ENCODE results near the gene AJM1. TPM values are rescaled to one million over a fixed set of nuclear protein-coding genes. Genes with fewer than 3 reads are reported as not detected.

Gene AJM1
- total RNA-seq, 2 donors from 2014 or later = 11.5 to 17.1 TPM

DNA sequence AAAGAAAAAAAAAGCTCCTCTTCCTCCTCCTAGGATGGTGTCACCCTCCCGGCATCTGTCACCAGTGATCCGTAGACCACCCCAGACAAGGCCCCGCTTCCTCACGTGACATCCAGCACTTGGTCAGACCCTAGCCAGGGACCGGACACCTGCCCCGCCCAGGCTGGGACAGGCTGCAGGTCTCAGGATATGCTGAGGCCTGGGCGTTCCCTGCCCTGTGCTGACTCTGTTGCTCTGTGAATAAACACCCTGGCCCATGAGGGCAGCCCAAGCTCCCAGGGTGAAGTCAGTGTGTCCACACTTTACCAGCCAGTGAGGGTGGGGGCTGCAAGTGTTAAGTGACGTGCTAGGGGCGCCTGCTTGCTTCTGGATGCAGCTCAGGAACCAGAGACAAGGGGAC is 18.3 kb downstream of the AJM1 start:
- Histone ChIP-seq H3K36me3 (peaks cover 15% of the 10 kb centered on the region), H3K4me3 (no peak overlapping the region), H3K27ac (peak overlapping the region; percentile 97), H3K9ac (ENCODE audit: low read depth in 2 of 2, low read length in 2 of 2) (peak overlapping the region; percentile 37 to 53), H3K9me3 (no peaks in the 10 kb centered on the region), H3K4me1 (peaks cover 37% of the 10 kb centered on the region), H3K27me3 (no peaks in the 10 kb centered on the region)
- TF ChIP-seq, protein P1, sequence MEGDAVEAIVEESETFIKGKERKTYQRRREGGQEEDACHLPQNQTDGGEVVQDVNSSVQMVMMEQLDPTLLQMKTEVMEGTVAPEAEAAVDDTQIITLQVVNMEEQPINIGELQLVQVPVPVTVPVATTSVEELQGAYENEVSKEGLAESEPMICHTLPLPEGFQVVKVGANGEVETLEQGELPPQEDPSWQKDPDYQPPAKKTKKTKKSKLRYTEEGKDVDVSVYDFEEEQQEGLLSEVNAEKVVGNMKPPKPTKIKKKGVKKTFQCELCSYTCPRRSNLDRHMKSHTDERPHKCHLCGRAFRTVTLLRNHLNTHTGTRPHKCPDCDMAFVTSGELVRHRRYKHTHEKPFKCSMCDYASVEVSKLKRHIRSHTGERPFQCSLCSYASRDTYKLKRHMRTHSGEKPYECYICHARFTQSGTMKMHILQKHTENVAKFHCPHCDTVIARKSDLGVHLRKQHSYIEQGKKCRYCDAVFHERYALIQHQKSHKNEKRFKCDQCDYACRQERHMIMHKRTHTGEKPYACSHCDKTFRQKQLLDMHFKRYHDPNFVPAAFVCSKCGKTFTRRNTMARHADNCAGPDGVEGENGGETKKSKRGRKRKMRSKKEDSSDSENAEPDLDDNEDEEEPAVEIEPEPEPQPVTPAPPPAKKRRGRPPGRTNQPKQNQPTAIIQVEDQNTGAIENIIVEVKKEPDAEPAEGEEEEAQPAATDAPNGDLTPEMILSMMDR (IDR thresholded peaks at IDR 0.05) = no peak
- peak; percentile 58 for DNase-seq
- intact Hi-C loops (cut with DNase I) = no loop called here

DNA sequence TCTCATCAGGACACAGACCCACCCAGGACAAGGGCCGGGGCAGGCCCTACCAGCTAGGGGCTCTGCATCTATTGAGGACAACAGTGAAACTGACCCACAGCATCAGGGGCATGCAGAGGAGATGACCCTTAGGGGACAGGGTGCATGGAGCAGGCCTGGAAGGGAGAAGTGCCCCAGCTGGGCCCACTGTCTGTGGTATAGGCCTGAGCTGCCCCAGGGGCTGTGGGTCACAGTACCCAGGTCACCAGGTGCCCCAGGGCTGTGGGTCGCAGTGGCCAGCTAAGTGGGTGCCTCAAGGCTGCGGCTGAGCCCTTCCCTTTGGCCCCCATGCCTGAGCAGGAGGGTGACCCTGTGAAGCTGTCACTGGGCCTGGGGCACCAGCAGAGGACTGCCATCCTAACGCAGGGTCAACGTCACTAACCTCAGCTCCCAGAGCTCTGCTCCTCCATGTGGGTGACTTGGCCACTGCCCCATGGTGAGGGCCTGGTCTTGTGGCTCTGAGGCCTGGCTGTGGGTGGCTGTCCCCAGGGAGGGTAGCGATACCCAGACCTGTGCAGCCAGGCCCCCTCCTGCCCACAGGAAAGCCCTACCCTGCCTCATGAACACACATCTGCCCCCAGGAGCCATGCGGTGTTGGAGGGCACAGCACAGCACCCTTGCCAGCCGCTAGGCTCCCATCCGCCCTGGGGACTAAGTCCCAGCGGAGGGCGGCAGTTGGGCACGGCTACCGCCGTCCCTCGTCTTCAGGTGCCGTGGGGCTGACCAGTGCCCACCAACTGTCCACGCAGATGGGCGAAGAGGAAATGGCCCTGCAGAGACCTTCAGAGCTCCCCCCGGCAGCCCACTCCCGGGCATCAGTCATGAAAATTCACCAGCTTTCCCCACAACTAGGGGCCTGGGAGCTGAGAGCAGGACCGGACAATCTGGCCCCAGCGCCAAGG is 18.9 kb downstream of the AJM1 start:
- H3K9ac ChIP-seq (ENCODE audit: low read depth in 2 of 2, low read length in 2 of 2) = peak overlapping the region; percentile 37 to 53
- no peaks in the 10 kb centered on the region for H3K27me3 ChIP-seq
- H3K4me1 ChIP-seq = peaks cover 37% of the 10 kb centered on the region
- no peak overlapping the region for H3K4me3 ChIP-seq
- TF ChIP-seq, protein P1 (IDR thresholded peaks at IDR 0.05) = no peak
- intact Hi-C loops (cut with DNase I) = no loop called here
- peak; percentile 18 for DNase-seq
- no peaks in the 10 kb centered on the region for H3K9me3 ChIP-seq
- peak overlapping the region; percentile 97 for H3K27ac ChIP-seq
- H3K36me3 ChIP-seq = peaks cover 15% of the 10 kb centered on the region

DNA sequence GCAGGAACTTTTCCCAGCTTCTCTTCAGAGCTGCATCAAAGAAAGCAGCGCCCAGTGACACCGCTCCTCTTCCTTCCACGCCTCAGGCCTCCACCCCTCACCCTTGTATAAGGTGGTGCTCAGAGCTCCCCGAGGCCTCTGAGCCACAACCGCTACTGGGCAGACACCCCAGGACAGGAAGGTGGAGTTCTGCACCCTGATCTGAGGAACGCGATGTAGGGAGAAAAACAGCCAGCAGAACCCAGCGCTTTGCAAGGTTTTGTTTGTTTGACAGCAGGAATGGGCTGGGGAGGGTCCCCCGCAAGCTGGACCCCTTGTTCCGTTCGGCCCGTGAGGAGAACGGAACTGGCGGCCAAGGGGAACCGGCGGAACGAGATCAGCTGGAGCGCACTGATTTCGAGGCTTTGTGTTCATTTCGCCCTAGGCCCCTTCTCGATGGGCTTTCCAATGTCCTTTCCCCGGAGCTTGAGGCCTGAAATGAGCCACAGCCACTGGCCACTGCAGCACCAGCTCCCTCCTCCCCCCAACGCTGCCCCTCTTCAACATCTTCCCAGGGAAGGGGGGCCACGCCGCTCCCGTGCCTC is 19.7 kb downstream of the AJM1 start:
- no peak overlapping the region for H3K9ac ChIP-seq (ENCODE audit: low read depth in 2 of 2, low read length in 2 of 2)
- H3K27ac ChIP-seq = no peak overlapping the region
- H3K4me1 ChIP-seq = peaks cover 38% of the 10 kb centered on the region
- no peak overlapping the region for H3K4me3 ChIP-seq
- H3K36me3 ChIP-seq = peaks cover 15% of the 10 kb centered on the region
- H3K27me3 ChIP-seq = no peaks in the 10 kb centered on the region
- TF ChIP-seq, protein P1 (IDR thresholded peaks at IDR 0.05) = no peak
- intact Hi-C loops (cut with DNase I) = no loop called here
- no peaks in the 10 kb centered on the region for H3K9me3 ChIP-seq
- no peak for DNase-seq

DNA sequence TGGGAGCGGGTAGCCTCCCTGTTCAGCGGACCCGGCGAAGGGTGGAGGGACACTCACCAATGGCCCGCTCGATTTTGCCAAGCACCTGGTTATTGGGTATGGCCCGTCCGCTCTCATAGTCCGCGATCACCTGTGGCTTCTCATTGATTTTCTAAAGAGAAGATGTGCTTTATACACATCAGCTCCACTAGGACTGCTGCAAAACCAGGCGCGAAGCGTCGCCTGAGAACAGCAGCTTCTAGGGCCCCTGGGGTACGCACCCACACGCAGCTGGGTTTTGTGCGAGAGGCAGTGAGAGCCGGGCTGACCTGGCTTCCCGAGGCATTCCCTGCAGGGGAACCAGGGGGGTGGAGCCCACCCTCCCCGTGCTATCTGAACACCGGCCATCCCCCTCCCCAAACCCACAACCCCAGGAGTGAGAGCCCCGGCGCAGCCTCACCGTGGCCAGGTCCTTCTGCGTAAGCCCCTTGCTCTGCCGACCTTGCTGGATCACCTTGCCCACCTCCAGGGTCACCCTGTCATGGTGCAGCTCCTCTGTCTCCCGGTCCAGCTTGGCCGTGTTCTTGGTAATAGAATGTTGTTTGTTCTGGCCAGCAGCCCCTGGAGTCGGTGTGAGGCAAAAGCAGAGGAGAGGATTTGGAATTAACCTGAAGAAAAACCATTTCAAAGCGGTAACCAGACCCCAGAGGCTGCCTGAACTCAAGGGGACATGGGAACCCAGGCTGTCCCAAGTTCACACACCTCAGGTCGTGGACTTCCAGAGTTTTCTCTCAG is 20.8 kb downstream of the AJM1 start:
- no peak overlapping the region for H3K4me3 ChIP-seq
- H3K4me1 ChIP-seq = peaks cover 34% of the 10 kb centered on the region
- peaks cover 15% of the 10 kb centered on the region for H3K36me3 ChIP-seq

More for the DNA sequence above, 20.8 kb downstream of the AJM1 start:
- Histone ChIP-seq H3K9me3 (no peaks in the 10 kb centered on the region), H3K27me3 (no peaks in the 10 kb centered on the region), H3K9ac (ENCODE audit: low read depth in 2 of 2, low read length in 2 of 2) (no peak overlapping the region), H3K27ac (no peak overlapping the region)
- TF ChIP-seq, protein P1 (IDR thresholded peaks at IDR 0.05) = no peak
- intact Hi-C loops (cut with DNase I) = no loop called here
- DNase-seq = no peak
